ENCODE measurements around the gene BTN1A1. TPM values are rescaled to one million over a fixed set of nuclear protein-coding genes. Genes with fewer than 3 reads are reported as not detected.
A peak's percentile ranks its signal among the peaks of the same experiment; 100 is the strongest.

Gene BTN1A1
- polyA plus RNA-seq, 3 donors = not detected

DNA sequence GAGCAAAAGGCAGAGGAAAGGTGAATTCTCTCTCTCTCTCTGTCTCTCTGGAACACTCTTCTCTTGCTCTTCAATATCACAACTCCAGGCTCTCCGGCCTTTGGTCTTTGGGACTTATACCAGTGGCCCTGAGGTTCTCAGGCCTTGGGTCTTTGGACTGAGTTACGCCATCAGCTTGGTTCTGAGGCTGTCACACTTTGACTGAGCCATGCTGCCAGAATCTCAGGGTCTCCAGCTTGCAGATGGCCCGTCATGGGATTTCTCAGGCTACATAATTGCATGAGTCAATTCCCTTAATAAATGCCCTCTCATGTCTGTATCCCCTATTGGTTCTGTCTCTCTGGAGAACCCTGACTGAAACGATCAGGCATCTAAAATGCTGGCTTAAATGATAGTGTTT, 29.5 kb upstream of the BTN1A1 start:
- peaks cover 4 to 9% (median 6%) of the 10 kb centered on the region in 7 donors for H3K9me3 Mint-ChIP-seq
- no peak overlapping the region for H3K27ac ChIP-seq (ENCODE audit: low read depth in 1 of 2, low read length in 2 of 2)
- no peaks in the 10 kb centered on the region for H3K27me3 ChIP-seq (ENCODE audit: control insufficient read depth in 2 of 2, insufficient read depth in 2 of 2, low read length in 2 of 2)
- H2AFZ ChIP-seq (ENCODE audit: insufficient read depth, low read depth, low read length, poor library complexity, severe bottlenecking) = no peak overlapping the region
- intact Hi-C loops (cut with micrococcal nuclease) = no loop called here
- H4K20me1 ChIP-seq (ENCODE audit: insufficient read depth, low read length) = peaks cover 13% of the 10 kb centered on the region
- H3K4me2 ChIP-seq (replicated peaks; ENCODE audit: extremely low read depth, low read length, poor library complexity, severe bottlenecking) = no peak overlapping the region
- no peak overlapping the region for H3K4me3 ChIP-seq (replicated peaks in 1 of 3; ENCODE audit: low read depth in 2 of 3, low read length in 3 of 3)
- peaks cover 22% of the 10 kb centered on the region for H3K79me2 ChIP-seq (ENCODE audit: insufficient read depth, low read length)
- H3K4me1 Mint-ChIP-seq = peaks cover 39% of the 10 kb centered on the region
- no peak overlapping the region for H3K9ac ChIP-seq (ENCODE audit: insufficient read depth, low read length, poor library complexity, severe bottlenecking)
- no peaks in the 10 kb centered on the region for H3K27me3 Mint-ChIP-seq (ENCODE audit: low read depth in 3 of 3)
- peaks cover 0 to 3% of the 10 kb centered on the region in 2 donors for H3K9me3 ChIP-seq (replicated peaks in 1 of 2; ENCODE audit: control insufficient read depth in 1 of 2, insufficient read depth in 1 of 2, low read length in 2 of 2)
- H3K36me3 Mint-ChIP-seq = peaks cover 43 to 46% of the 10 kb centered on the region in 2 donors
- DNase-seq = no peak
- 92% methylated on average over 3 of the region's 4 CpGs for WGBS (ENCODE audit: insufficient coverage)
- H3K4me1 ChIP-seq (ENCODE audit: control insufficient read depth in 1 of 2, insufficient read depth in 2 of 2, low read length in 2 of 2) = peaks cover 33 to 36% of the 10 kb centered on the region in 2 donors
- TF ChIP-seq, protein P1, sequence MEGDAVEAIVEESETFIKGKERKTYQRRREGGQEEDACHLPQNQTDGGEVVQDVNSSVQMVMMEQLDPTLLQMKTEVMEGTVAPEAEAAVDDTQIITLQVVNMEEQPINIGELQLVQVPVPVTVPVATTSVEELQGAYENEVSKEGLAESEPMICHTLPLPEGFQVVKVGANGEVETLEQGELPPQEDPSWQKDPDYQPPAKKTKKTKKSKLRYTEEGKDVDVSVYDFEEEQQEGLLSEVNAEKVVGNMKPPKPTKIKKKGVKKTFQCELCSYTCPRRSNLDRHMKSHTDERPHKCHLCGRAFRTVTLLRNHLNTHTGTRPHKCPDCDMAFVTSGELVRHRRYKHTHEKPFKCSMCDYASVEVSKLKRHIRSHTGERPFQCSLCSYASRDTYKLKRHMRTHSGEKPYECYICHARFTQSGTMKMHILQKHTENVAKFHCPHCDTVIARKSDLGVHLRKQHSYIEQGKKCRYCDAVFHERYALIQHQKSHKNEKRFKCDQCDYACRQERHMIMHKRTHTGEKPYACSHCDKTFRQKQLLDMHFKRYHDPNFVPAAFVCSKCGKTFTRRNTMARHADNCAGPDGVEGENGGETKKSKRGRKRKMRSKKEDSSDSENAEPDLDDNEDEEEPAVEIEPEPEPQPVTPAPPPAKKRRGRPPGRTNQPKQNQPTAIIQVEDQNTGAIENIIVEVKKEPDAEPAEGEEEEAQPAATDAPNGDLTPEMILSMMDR (IDR thresholded peaks at IDR 0.05) = no peak
- H3K4me3 Mint-ChIP-seq = no peak overlapping the region
- H3K36me3 ChIP-seq (replicated peaks in 1 of 2; ENCODE audit: control insufficient read depth in 1 of 2, insufficient read depth in 2 of 2, low read length in 2 of 2) = peaks cover 35 to 44% of the 10 kb centered on the region in 2 donors
- H3K27ac Mint-ChIP-seq = peak overlapping the region in 1 of 7 donors; percentile 46

DNA sequence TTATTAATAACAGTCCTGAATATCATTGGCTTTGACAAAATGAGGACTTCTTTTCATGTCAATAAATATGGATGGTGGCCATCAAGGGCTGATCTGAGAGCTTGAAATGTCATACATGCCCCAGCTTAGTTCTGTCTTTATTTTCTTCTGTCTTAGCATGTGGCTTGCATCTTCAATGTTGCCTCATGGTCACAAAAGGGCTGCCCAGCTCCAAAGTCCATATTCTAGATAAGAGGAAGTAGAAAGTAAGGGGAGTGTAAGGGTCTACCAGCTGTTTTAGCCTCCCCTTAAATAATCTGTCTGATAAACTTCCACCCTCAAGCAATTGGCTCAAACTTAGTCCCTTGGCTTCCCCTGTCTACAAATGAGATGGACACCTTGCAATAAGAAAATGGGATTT, 28.1 kb upstream of the BTN1A1 start:
- H3K9me3 Mint-ChIP-seq = peaks cover 4 to 10% (median 6%) of the 10 kb centered on the region in 7 donors

More for the DNA sequence above, 28.1 kb upstream of the BTN1A1 start:
- peaks cover 51% of the 10 kb centered on the region for H3K4me1 Mint-ChIP-seq
- H3K4me2 ChIP-seq (replicated peaks; ENCODE audit: extremely low read depth, low read length, poor library complexity, severe bottlenecking) = no peak overlapping the region
- H3K9ac ChIP-seq (ENCODE audit: insufficient read depth, low read length, poor library complexity, severe bottlenecking) = no peak overlapping the region
- no peak overlapping the region for H3K4me3 ChIP-seq (replicated peaks in 1 of 3; ENCODE audit: low read depth in 2 of 3, low read length in 3 of 3)
- peaks cover 22 to 31% of the 10 kb centered on the region in 2 donors for H3K36me3 ChIP-seq (replicated peaks in 1 of 2; ENCODE audit: control insufficient read depth in 1 of 2, insufficient read depth in 2 of 2, low read length in 2 of 2)
- no peaks in the 10 kb centered on the region for H3K27me3 Mint-ChIP-seq (ENCODE audit: low read depth in 3 of 3)
- H3K27ac ChIP-seq (ENCODE audit: low read depth in 1 of 2, low read length in 2 of 2) = peak overlapping the region in 1 of 2 donors; percentile 87
- intact Hi-C loops (cut with micrococcal nuclease) = no loop called here
- H3K79me2 ChIP-seq (ENCODE audit: insufficient read depth, low read length) = peaks cover 17% of the 10 kb centered on the region
- H3K27me3 ChIP-seq (ENCODE audit: control insufficient read depth in 2 of 2, insufficient read depth in 2 of 2, low read length in 2 of 2) = no peaks in the 10 kb centered on the region
- H3K27ac Mint-ChIP-seq = peak overlapping the region in 5 of 7 donors; percentile 48 to 99 (median 99)
- peaks cover 0 to 3% of the 10 kb centered on the region in 2 donors for H3K9me3 ChIP-seq (replicated peaks in 1 of 2; ENCODE audit: control insufficient read depth in 1 of 2, insufficient read depth in 1 of 2, low read length in 2 of 2)
- peaks cover 30 to 32% of the 10 kb centered on the region in 2 donors for H3K36me3 Mint-ChIP-seq
- TF ChIP-seq, protein P1 (IDR thresholded peaks at IDR 0.05) = no peak
- DNase-seq = no peak
- no peaks in the 10 kb centered on the region for H4K20me1 ChIP-seq (ENCODE audit: insufficient read depth, low read length)
- peaks cover 45 to 49% of the 10 kb centered on the region in 2 donors for H3K4me1 ChIP-seq (ENCODE audit: control insufficient read depth in 1 of 2, insufficient read depth in 2 of 2, low read length in 2 of 2)
- H3K4me3 Mint-ChIP-seq = no peak overlapping the region
- H2AFZ ChIP-seq (ENCODE audit: insufficient read depth, low read depth, low read length, poor library complexity, severe bottlenecking) = no peak overlapping the region

Measured in CD14-positive monocyte (primary cell).